ENCODE results near the gene MPZL2. TPM values are rescaled to one million over a fixed set of nuclear protein-coding genes. Genes with fewer than 3 reads are reported as not detected.

Gene MPZL2
- total RNA-seq, 1 donor from 2014 or later = 28.6 TPM

DNA sequence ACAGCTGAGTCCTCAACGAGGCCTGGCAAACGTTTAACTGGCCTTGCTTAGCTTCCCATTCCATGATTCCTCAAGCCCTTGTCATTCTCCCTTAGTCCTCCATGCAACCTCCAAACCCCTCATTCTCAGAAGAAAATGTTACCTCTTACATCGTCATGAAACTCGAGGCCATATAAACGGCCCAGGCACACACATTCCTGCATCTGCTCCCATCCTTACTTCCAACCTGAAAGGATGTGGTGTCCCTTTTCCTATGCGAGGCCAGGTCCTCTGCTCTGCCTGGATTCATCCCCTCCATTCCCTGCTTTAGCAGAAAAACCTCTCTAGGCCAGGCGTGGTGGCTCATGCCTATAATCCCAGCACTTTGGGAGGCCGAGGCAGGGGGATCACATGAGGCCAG, 20.9 kb downstream of the MPZL2 start:
- DNase-seq (ENCODE audit: low read depth) = no peak

DNA sequence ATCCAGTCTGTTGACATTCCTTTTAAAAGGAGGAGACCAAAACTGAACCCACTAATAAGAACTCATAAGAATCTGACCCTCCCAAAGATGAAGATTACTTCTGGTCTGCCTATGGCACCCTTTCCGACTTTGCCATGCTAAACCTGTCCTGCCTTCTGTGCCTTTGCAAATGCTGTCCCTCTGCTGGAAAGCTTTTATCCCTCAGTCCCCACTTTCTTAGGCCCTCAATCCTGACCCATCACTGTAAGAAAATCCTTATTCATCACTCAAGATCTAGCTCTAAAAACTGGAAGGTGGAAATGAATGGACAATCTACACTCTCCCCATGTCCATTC, 22.4 kb downstream of the MPZL2 start:
- no peak for DNase-seq (ENCODE audit: low read depth)

DNA sequence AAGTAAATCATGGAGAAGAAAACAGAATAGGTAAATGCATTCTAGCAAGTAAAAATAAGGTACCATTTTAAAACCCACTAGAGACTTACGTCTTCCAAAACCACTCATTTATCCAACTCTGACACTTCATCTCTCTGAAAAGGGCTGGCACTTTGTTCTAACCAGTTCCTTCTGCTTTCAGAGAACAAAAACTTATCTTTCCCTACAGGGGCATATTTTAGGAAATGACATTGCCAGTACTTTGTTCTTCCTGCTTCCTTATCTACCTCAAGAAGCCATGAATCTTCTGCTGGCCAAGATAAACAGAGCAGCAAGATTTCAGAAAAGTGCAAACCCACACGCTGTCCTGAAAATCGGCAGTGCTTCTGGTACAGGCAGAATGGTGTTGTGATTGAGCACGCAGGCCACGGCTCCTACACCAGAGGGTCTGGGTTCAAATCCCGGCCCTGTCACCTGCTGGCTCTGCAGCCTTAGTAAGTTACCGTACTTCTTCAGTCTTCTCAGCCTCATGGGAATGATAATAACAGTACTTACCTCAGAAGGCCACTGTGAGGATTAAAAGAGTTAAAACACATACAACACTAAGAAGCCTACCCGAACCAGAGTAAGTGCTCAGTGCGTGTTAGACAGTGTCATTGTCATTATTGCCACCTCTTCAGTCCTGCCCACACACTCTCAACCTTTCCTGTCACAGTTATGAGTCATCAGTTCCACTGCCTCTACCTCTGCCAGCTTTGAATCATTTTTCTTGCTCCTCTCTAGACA, 22.9 kb downstream of the MPZL2 start:
- peak; percentile 81 for DNase-seq (ENCODE audit: low read depth)

DNA sequence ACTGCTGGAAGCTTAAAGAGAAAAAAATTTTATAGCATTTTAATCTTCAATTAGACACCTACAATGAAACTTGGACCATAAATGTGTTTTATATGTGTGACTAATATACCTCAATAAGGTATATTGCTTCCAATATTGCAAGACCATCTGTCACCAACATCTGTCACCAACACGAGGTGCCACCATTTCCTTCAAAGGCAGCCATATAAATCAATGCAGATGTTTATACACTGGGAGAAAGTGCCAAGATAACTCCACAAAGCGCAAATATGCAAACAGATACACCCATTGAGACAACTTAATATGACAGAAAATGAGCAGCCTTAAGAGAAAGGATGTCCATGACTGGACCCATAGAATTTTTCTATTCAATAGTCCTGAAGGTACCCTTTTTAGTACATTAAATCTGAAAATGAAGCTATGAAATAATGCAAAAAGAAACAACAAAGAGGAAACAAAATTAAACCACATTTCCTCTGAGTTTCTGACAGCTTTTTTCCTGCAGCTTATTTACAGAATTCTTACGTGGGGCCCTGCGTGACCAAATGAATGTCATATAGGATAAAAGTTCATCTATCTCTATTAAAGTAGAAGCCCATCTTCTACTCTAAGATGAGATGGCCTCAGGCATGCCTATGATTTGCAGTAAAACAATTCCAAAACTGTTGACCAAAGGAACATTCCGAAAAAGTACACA, 24.4 kb downstream of the MPZL2 start:
- no peak for DNase-seq (ENCODE audit: low read depth)

DNA sequence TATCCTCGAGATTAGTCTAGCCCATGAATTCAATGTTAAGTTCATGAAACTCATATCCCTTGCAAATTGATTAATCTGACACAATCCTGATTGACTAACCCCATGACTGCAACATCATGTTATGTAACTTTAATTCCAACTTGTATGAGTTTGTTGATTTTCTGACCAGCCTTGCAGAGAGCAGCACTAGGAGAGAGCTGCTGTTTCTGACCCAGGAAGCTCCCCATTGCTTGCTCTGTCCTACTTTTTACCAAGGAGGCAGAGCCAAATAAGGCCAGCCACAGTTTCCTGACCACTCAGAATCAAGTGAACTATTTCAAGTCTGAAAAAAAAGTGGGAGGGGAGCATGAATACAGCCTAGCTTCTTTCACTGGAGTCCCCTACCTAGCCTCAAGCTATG, 25.2 kb downstream of the MPZL2 start:
- DNase-seq (ENCODE audit: low read depth) = peak; percentile 22

DNA sequence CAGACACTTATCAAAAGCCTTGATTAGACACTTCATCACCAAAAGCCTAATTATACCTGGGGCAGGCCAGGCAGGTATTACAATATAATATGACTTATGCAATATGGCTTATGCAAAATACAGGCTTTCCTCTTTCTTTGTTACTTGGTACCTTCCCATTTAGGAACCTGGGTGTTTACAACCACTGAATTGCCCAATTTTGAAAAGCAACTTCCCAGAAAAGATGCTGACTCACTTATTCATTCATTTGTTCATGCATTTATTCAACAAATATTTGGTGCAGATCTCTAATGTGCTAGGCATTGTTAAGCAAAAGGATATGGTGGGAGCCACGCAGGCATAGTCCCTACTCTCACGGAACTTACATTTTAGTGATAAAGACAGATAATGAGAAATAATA, 25.7 kb downstream of the MPZL2 start:
- DNase-seq (ENCODE audit: low read depth) = peak; percentile 18

DNA sequence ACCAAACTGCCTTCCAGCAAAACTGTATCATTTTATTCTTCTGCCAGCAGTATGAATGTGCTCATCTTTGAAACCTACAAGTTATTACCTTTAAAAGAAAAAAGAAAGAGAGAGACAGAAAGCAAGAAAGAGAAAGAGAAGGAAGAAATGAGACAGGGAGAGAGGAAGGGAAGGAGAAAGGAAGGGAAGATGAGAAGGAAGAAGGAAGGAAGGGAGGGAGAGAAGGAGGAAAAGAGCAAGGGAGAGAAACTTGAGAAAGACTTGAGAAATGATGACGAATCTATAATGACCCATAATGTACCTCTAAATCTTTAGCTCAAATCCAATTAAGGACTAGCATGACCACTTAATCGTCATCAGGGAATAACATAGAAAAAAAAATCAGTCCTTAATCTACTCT, 27.9 kb downstream of the MPZL2 start:
- no peak for DNase-seq (ENCODE audit: low read depth)

DNA sequence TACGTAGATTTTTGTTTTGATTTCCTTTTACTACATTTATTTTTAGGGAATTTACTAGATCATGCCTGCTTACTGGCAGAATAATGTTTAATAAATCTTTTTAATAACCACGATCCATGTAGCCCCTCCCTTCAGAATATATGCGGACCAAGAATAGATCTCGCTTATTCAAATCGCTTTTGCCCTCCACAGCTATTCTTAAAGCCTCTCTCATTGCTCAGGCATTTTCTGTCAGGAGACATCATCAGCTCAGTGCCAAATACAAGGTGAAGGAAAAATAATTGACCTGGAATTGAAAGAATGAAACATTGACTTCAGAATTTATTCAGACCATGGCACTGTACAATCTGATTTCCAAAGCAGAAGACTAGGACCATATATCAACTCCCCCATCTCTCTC, 29.3 kb downstream of the MPZL2 start:
- DNase-seq (ENCODE audit: low read depth) = no peak

DNA sequence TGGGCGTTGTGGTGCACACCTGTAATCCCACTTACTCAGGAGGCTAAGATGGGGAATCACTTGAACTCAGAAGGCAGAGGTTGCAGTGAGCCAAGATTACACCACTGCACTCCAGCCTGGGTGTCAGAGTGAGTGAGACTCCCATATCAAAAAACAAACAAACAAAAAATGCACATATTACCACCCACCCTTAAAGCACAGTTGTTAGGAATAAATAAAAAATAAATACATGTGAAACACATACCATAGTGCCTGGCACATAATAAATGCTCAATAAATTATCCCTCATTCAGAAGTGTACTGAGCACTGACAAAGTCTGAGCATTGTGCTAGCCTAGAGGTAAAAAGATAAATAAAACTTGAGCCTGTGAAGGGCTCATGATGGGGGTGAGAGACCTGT, 30.2 kb downstream of the MPZL2 start:
- DNase-seq (ENCODE audit: low read depth) = no peak

DNA sequence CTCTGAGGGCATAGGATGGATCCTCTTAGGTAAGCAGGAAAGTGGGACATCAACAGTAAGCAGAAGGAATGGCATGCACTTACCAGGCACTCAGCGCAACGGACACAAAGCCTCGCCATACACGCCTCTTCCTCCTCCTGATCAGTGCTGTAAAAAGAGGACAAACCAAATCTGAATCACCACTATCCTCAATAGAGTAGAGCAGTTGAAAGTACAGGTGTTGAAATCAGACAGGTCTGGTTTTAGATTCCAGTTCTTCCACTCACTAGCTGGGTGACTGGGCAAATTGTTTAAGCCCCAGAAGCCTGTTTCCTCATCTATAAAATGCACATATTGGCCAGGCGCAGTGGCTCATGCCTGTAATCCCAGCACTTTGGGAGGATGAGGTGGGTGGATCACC, 30.7 kb downstream of the MPZL2 start:
- no peak for DNase-seq (ENCODE audit: low read depth)

DNA sequence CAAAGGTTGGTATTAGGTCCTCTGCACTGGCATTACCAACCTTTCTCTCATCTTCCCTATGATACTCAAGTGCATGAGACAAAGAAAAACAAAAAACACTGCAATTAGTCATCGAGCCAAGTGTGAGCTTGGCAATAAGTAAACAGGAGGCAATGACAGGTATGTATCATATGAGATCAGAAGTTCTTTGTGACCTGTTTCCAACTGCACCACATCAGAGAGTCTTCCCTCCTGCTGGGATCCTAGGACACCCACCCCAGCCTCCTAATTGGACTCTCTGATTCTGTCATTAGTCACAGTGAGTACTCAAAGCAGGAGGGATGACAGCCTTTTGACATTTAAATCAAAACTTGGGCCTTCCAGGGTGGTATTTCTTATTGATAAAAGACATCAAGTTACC, 31.4 kb downstream of the MPZL2 start:
- no peak for DNase-seq (ENCODE audit: low read depth)

DNA sequence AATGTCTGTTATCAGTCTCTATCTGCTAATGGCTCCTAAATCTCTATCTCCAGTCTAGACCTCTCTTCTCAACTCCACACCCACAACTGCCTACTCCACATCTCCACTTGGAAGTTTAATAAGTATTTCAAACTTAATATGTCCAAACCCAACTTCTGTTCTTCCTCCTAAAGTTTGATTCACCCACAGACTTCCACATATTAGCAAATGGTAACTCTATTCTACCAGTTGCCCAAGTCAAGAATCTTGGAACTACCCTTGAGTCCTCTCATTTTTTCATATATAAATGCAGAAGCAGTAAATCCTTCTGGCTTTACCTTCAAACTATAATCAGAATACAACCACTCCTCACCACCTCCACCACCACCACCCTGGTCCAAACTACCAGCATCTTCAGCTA, 32.6 kb downstream of the MPZL2 start:
- DNase-seq (ENCODE audit: low read depth) = no peak

DNA sequence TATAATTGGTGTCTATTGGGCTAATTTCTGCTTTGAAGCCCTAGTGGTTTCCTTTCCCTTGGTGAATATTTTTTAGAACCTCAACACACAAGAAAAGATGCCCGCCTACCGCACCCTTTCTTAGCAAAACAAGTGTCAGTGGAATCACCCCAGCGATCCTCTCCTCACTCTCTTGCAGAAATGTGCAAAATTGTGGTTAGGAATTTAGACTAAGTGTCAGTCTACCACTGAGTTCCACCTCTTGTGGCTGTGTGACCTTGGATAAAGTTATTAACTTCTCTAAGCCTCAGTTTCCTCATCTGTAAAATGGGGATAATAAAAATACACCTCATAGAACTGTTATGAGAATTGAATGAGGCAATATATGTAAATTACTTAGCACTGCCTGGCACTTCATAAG, 34.0 kb downstream of the MPZL2 start:
- DNase-seq (ENCODE audit: low read depth) = no peak

DNA sequence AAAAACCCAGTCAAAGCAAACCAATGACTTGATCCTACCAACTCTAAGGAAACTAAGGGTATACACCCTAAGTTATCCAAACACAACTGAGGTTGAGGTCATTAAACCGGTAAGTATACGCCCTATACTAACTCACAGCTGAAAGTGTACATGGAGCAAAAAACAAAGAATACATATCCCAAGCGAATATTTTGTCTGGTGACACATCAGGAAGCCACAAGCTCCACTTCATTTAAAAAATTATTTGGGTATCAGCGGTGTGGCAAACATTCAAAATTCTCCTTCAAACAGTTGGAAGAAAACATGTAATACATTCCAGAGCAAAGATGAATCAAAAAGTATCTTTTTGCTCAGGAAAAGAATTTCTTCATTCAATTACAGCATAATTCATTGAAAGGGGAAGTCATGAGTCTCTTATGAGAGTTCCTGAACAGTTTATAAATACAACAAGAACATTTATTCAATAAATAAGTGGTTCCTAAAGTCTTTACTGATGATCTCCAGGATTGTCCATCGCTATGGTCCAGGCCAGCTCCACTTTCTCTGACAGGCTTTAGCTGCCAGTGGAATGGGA, 34.7 kb downstream of the MPZL2 start:
- no peak for DNase-seq (ENCODE audit: low read depth)

DNA sequence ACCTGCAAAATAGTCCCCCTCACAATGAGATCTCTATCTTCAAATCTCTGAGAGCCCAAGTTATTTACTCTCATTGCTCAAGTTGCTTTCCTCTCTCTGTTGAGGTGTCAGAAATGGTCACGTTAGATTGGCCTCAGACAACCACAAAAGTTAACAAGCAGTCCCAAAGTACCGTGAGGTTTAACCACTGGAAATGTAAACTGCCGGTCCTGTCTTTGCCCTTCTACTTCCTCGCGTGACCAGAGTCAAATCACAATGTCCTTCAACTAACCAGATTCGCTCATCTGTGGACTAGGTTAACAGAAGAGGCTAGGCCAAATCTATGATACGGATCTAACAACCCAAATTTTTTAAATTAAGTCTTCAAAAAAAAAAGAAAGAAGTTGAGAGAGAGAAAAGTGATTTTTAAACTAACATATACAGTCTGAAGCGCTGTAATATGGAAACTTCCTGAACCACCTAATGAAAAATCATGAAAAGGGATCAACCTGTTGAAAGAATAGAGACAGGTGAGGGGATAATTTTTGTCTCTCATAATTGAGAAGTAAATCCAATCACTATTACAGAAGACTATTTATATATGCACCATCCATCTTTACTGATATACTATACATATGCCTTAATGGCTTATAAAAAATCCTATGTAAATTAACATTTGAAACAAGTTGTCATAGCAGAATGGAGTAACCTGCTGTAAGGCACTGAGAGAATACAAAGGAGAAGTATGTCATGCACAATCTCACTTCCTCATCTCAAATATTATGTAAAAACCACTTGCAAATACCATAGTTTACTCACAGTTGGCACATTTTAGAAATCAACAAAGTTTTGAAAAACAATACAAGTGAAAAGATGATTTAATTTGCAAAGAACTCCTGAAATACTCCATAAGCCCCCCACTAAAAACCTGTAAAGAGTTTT, 36.0 kb downstream of the MPZL2 start:
- DNase-seq (ENCODE audit: low read depth) = no peak

DNA sequence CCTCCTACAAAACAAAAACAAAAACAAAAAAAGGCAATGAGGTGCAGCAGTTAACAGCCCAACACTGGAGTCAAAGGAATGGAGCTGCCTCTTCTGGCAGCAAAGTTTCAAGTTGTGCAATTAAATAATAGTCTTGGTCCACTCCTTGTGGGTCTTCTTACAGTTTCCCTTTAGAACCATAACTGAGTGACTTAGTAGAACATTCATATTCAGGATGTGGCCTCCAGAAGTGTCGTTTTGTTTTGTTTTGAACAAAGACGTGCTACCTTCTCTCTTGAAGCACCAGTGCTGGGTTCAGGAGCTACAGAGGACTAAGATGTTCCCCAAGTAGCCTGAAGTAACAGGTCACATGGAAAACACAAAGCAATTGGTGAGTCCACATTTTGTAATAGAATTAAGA, 37.3 kb downstream of the MPZL2 start:
- no peak for DNase-seq (ENCODE audit: low read depth)

DNA sequence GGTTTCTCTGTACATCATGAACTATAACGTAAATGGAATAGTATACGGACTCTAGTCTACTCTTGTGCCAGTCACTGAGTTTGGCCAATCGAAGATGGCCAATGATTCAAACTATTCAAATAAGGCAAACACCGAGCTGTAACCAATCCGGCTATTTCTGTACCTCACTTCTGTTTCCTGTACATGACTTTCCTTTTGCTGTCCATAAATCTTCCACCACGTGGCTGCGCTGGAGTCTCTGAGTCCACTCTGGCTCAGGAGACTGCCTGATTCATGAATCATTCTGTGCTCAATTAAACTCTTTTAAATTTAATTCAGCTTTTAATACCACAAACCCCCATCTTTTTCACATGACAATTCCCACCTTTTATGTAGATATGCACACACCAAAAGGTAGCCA, 37.8 kb downstream of the MPZL2 start:
- DNase-seq (ENCODE audit: low read depth) = no peak

DNA sequence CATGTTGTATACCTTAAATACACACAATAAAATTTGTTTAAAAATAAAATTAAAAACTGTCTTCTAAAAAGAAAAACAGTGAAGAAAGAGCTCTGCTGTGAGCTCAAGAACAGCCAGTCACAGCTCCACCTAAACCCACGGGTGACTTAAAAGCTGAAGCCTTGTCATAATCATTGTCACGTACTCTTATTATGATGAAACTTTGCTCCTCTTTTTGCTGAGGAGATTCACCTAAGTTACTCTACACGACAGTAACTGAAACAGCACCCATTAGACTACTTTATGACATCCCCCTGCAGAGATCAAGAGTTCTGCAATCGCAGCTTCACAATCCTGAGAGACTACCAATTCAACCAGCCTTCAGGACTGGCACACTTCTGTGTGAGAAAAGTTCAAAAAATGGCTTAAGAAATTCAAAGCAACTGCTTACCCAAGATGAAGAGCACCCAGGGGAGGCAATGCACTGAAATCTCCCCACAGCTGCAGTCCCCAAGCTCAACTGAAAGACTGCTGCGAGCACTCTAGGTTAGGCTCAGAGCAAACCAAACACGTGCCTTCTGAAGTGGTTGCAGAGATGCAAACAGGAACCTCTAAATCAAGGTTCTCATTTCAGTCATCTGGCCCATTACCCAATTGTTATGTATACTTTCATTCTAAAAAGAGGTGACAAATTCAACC, 39.4 kb downstream of the MPZL2 start, which contains the start of gene JAML:
TSS of gene JAML (minus strand) at position 501 of the 678 bp plus-strand sequence. CDS start 10,145 bp downstream, outside the sequence.
- DNase-seq (ENCODE audit: low read depth) = no peak

DNA sequence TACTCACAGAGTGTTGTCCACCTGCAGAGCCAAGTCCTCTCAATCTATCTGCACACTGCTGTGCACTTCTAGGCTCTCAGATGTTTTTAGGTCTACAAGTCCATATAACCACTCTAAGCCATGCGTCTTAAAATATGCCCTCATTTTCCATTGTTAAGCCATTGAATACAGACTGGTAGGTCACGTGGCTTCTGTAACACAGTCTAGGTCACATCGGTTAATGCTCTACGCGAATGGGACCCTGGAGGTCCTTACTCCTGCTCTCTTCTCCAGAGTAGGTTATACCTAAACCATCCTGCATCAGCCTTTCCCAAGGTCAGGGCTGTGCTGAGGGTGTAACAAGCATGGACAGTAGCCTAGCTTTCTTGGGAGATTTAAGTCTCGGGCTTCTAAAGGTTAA, 40.1 kb downstream of the MPZL2 start:
- DNase-seq (ENCODE audit: low read depth) = no peak

DNA sequence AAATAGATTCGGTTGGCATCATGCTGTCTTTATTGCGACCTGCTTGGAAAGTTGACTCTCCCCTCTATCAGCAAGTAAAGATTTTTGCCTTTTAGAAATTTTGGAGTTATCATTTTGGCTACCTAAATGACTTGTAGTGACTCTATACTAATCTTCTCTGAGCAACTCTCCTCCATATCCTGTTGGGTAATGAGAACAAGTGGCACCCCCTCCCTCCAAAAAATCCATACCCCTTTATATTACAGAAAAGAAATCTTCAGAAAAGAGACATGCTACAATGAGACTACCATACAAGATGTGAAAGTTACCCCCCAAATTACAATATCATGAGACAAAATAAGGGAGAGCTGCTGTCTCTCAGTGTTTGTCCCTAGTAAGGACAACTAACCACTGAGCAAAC, 40.5 kb downstream of the MPZL2 start:
- DNase-seq (ENCODE audit: low read depth) = no peak

DNA sequence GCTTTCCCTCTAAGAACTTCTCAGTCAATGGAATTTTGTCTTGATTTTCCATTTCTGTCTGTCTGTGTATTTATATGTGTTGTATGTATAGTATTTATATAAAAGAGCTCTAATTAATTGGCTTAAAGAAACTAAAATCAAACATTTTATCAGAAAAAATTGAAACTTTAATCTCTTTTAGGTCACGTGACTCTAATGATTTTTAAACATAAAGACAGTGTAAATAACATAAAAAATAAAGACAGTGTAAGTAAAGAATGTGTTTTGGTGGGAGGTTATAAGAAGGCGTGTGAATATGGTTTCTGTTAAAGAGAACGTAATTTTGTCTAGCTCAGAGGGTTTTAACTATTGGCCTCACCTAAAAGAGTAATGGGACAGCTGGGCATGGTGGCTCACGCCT, 41.7 kb downstream of the MPZL2 start:
- DNase-seq (ENCODE audit: low read depth) = no peak

DNA sequence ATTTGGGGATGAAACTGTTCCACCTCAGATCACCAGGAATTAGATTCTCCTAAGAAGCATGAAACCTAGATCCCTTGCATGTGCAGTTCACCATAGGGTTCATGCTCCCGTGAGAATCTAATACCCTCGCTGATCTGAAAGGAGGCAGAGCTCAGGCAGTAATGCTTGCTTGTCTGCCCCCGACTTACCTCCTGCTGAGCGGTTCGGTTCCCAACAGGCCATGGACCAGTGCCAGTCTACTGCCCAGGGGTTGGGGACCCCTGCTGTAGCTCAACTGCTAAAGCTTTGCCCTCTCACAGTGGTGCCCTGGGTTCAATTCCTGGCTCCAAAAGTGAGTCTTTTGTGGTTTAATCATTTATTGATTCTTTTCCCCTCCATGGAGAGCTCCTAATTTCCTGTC, 42.7 kb downstream of the MPZL2 start:
- DNase-seq (ENCODE audit: low read depth) = no peak

Measured in renal cortical epithelial cell (primary cell).